Adipose tissue (tissue), 3 donors: ENCODE measurements around the gene ZBTB20. TPM values are rescaled to one million over a fixed set of nuclear protein-coding genes. Genes with fewer than 3 reads are reported as not detected.

Experiments
- H3K27ac ChIP-seq: one replicate; pipeline ENCODE4 v1.5.1; 2013; ENCODE audit warnings: low read depth, low read length
- WGBS, 3 donors: extraction: QIAGEN DNeasy Blood & Tissue Kit; methylation state at CpG; one replicate each; pipeline ENCODE4 v1.1.7; 2013; 5-methylcytosine and 5-hydroxymethylcytosine counted together
- polyA plus RNA-seq, 3 donors: library from polyadenylated mRNA; stranded (reverse); fragments of 200-250 nt; gene quantifications; one replicate each; pipeline ENCODE4 v1.2.3, GENCODE V29; 2013
- donor health status: healthy with polysubstance abuse.
- donor health status: Bipolar disorder and iron deficiency.
- donor health status: healthy.

Gene ZBTB20
- polyA plus RNA-seq, 3 donors: 0.62 to 7.8 (median 1.4) TPM

- WGBS, 3 donors: 20 to 56% (median 46%) methylated on average over 1 of the region's 1 CpG
- no peak overlapping the region for H3K27ac ChIP-seq
Measured at GRCh38 chr3:114718898-114719210, 428.2 kb downstream of the ZBTB20 start.

GRCh38 chr3:114718071-114718897 is 428.8 kb downstream of the ZBTB20 start:
- WGBS, 3 donors: 26 to 88% (median 80%) methylated on average over 7 of the region's 7 CpGs

GRCh38 chr3:114716916-114717315 is 430.2 kb downstream of the ZBTB20 start:
- H3K27ac ChIP-seq: no peak overlapping the region

More at GRCh38 chr3:114718071-114718897, 428.8 kb downstream of the ZBTB20 start:
- H3K27ac ChIP-seq: no peak overlapping the region

GRCh38 chr3:114716126-114716525 is 431.0 kb downstream of the ZBTB20 start:
- H3K27ac ChIP-seq: no peak overlapping the region
- WGBS, 3 donors: 41 to 87% (median 83%) methylated on average over 5 of the region's 5 CpGs

GRCh38 chr3:114714957-114715460 is 432.1 kb downstream of the ZBTB20 start:
- H3K27ac ChIP-seq: no peak overlapping the region
- 62 to 89% (median 87%) methylated on average over 7 of the region's 7 CpGs for WGBS, 3 donors

- H3K27ac ChIP-seq: no peak overlapping the region
- 73 to 83% (median 78%) methylated on average over 2 of the region's 2 CpGs for WGBS, 3 donors
Measured at GRCh38 chr3:114714237-114714636, 432.9 kb downstream of the ZBTB20 start.

- WGBS, 3 donors: 83 to 93% (median 87%) methylated on average over 9 of the region's 9 CpGs
- H3K27ac ChIP-seq: no peak overlapping the region
Measured at GRCh38 chr3:114712728-114713492, 434.2 kb downstream of the ZBTB20 start.

- no peak overlapping the region for H3K27ac ChIP-seq
- 69 to 82% (median 69%) methylated on average over 2 of the region's 2 CpGs for WGBS, 3 donors
Measured at GRCh38 chr3:114711321-114711886, 435.7 kb downstream of the ZBTB20 start.

GRCh38 chr3:114709102-114709501 is 438.0 kb downstream of the ZBTB20 start:
- no peak overlapping the region for H3K27ac ChIP-seq
- 75 to 100% (median 94%) methylated on average over 1 of the region's 1 CpG for WGBS, 3 donors

GRCh38 chr3:114707252-114707860 is 439.7 kb downstream of the ZBTB20 start:
- no peak overlapping the region for H3K27ac ChIP-seq
- WGBS, 3 donors: 94 to 95% (median 95%) methylated on average over 4 of the region's 4 CpGs

GRCh38 chr3:114706591-114707232 is 440.4 kb downstream of the ZBTB20 start:
- H3K27ac ChIP-seq: no peak overlapping the region
- 50 to 79% (median 70%) methylated on average over 3 of the region's 3 CpGs for WGBS, 3 donors

- WGBS, 3 donors: 54 to 71% (median 54%) methylated on average over 1 of the region's 1 CpG
- no peak overlapping the region for H3K27ac ChIP-seq
Measured at GRCh38 chr3:114700637-114701234, 446.4 kb downstream of the ZBTB20 start.

GRCh38 chr3:114698146-114699105 is 448.7 kb downstream of the ZBTB20 start:
- 77 to 85% (median 78%) methylated on average over 5 of the region's 5 CpGs for WGBS, 3 donors
- no peak overlapping the region for H3K27ac ChIP-seq

- WGBS, 3 donors: 61 to 73% (median 61%) methylated on average over 4 of the region's 4 CpGs
- H3K27ac ChIP-seq: no peak overlapping the region
Measured at GRCh38 chr3:114697401-114697800, 449.7 kb downstream of the ZBTB20 start.

- H3K27ac ChIP-seq: no peak overlapping the region
- 93 to 97% (median 94%) methylated on average over 1 of the region's 1 CpG for WGBS, 3 donors
Measured at GRCh38 chr3:114694251-114694650, 452.8 kb downstream of the ZBTB20 start.

- 40 to 62% (median 52%) methylated on average over 3 of the region's 3 CpGs for WGBS, 3 donors
Measured at GRCh38 chr3:114691871-114692270, 455.2 kb downstream of the ZBTB20 start.

GRCh38 chr3:114690911-114691310 is 456.2 kb downstream of the ZBTB20 start:
- H3K27ac ChIP-seq: no peak overlapping the region
- 82 to 96% (median 91%) methylated on average over 1 of the region's 1 CpG for WGBS, 3 donors

More at GRCh38 chr3:114691871-114692270, 455.2 kb downstream of the ZBTB20 start:
- no peak overlapping the region for H3K27ac ChIP-seq
